ENCODE measurements around the gene C6orf120. TPM values are rescaled to one million over a fixed set of nuclear protein-coding genes. Genes with fewer than 3 reads are reported as not detected.

C6orf120 gene
- total and polyA plus RNA-seq, 2 of the 13 experiments (the other 11 are each of a cell fraction or from before 2014, with no cell fraction given), result 21.7 to 29.9 TPM

GRCh38 chr6:169725125-169726048, 23.5 kb downstream of the C6orf120 start (continued):
- TF ChIP-seq, protein P1, sequence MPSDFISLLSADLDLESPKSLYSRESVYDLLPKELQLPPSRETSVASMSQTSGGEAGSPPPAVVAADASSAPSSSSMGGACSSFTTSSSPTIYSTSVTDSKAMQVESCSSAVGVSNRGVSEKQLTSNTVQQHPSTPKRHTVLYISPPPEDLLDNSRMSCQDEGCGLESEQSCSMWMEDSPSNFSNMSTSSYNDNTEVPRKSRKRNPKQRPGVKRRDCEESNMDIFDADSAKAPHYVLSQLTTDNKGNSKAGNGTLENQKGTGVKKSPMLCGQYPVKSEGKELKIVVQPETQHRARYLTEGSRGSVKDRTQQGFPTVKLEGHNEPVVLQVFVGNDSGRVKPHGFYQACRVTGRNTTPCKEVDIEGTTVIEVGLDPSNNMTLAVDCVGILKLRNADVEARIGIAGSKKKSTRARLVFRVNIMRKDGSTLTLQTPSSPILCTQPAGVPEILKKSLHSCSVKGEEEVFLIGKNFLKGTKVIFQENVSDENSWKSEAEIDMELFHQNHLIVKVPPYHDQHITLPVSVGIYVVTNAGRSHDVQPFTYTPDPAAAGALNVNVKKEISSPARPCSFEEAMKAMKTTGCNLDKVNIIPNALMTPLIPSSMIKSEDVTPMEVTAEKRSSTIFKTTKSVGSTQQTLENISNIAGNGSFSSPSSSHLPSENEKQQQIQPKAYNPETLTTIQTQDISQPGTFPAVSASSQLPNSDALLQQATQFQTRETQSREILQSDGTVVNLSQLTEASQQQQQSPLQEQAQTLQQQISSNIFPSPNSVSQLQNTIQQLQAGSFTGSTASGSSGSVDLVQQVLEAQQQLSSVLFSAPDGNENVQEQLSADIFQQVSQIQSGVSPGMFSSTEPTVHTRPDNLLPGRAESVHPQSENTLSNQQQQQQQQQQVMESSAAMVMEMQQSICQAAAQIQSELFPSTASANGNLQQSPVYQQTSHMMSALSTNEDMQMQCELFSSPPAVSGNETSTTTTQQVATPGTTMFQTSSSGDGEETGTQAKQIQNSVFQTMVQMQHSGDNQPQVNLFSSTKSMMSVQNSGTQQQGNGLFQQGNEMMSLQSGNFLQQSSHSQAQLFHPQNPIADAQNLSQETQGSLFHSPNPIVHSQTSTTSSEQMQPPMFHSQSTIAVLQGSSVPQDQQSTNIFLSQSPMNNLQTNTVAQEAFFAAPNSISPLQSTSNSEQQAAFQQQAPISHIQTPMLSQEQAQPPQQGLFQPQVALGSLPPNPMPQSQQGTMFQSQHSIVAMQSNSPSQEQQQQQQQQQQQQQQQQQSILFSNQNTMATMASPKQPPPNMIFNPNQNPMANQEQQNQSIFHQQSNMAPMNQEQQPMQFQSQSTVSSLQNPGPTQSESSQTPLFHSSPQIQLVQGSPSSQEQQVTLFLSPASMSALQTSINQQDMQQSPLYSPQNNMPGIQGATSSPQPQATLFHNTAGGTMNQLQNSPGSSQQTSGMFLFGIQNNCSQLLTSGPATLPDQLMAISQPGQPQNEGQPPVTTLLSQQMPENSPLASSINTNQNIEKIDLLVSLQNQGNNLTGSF (CRISPR knock-in tag; IDR thresholded peaks at IDR 0.05), result peak; percentile 54
- TF ChIP-seq TRIM24 (CRISPR knock-in tag; IDR thresholded peaks at IDR 0.05) (no peak), RAD51 (IDR thresholded peaks at IDR 0.05; ENCODE audit: borderline replicate concordance) (no peak), RFXAP (CRISPR knock-in tag; IDR thresholded peaks at IDR 0.05; ENCODE audit: borderline replicate concordance) (peak; percentile 64), CREB3 (CRISPR knock-in tag; IDR thresholded peaks at IDR 0.05) (no peak), ZNF512B (CRISPR knock-in tag; IDR thresholded peaks at IDR 0.05; ENCODE audit: borderline replicate concordance) (no peak), ZNF263 (CRISPR knock-in tag; IDR thresholded peaks at IDR 0.05) (no peak), MAX (IDR thresholded peaks at IDR 0.05) (peak; percentile 90), PTBP1 (IDR thresholded peaks at IDR 0.05; ENCODE audit: low read depth, low read length, poor library complexity, severe bottlenecking) (no peak), NR2F1 (CRISPR knock-in tag; IDR thresholded peaks at IDR 0.05) (peak; percentile 98 to 99), ZNF292 (CRISPR knock-in tag; IDR thresholded peaks at IDR 0.05; ENCODE audit: borderline replicate concordance, low read depth) (peak; percentile 62), ZNF605 (CRISPR knock-in tag; IDR thresholded peaks at IDR 0.05) (peak; percentile 94; the same call in 1 of the 2 replicates), ZNF547 (CRISPR knock-in tag; IDR thresholded peaks at IDR 0.05) (peak; percentile 97; the same call in 1 of the 2 replicates)
- TF ChIP-seq, protein P2, sequence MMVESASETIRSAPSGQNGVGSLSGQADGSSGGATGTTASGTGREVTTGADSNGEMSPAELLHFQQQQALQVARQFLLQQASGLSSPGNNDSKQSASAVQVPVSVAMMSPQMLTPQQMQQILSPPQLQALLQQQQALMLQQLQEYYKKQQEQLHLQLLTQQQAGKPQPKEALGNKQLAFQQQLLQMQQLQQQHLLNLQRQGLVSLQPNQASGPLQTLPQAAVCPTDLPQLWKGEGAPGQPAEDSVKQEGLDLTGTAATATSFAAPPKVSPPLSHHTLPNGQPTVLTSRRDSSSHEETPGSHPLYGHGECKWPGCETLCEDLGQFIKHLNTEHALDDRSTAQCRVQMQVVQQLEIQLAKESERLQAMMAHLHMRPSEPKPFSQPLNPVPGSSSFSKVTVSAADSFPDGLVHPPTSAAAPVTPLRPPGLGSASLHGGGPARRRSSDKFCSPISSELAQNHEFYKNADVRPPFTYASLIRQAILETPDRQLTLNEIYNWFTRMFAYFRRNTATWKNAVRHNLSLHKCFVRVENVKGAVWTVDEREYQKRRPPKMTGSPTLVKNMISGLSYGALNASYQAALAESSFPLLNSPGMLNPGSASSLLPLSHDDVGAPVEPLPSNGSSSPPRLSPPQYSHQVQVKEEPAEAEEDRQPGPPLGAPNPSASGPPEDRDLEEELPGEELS (CRISPR knock-in tag; IDR thresholded peaks at IDR 0.05), result peak; percentile 93
- TF ChIP-seq, protein P3, sequence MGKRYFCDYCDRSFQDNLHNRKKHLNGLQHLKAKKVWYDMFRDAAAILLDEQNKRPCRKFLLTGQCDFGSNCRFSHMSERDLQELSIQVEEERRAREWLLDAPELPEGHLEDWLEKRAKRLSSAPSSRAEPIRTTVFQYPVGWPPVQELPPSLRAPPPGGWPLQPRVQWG (CRISPR knock-in tag; IDR thresholded peaks at IDR 0.05; ENCODE audit: borderline replicate concordance, low read depth), result peak; percentile 86; the same call in 1 of the 2 replicates
